ENCODE measurements around the gene PSMG3.

The PSMG3 gene

GRCh38 chr7:1557006-1557405, 12.8 kb downstream of the PSMG3 start:
- DNase-seq: no peak

- no peak for DNase-seq
Observed at GRCh38 chr7:1555813-1556543, 13.9 kb downstream of the PSMG3 start, which contains the start of gene TMEM184A. TSS of gene TMEM184A (minus strand) at chr7:1556205. CDS start at chr7:1555484, 721 bp downstream.

- DNase-seq: no peak
Observed at GRCh38 chr7:1555046-1555812, 14.6 kb downstream of the PSMG3 start.

DNA sequence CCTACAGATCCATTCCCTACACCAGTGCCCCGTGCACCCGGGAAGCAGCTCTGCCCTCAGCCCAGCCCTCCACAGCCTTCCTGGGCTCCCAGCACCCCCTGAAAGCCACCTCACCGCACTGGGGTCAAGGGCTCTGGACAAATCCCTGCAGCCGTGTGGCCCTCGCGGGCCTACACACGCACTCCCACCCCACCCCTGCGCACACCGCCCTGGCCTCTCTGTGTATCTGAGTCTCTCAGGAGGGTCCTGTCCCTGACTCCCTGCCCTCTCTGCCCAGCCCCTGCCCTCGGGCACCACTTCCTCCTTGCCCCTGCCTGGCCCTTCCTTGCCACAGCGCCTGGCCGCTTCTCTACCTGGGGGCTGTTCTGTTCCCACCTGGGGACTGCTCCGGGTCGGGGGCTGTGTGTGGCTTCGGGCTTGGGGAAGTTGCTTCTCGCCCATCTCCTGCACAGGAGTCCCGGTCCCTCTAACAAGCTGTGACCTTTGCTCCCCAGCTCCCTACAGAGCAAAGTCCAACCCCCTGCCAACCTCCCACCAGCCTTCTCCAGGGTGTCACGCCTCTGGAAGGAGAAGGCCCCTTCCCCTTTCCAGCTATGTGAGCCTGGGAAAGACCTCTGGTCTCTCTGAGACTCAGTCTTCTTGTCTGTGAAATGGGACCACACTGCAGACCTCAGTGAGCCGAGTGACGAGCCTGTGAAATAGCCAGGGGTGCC, 15.3 kb downstream of the PSMG3 start:
- no peak for DNase-seq

DNA sequence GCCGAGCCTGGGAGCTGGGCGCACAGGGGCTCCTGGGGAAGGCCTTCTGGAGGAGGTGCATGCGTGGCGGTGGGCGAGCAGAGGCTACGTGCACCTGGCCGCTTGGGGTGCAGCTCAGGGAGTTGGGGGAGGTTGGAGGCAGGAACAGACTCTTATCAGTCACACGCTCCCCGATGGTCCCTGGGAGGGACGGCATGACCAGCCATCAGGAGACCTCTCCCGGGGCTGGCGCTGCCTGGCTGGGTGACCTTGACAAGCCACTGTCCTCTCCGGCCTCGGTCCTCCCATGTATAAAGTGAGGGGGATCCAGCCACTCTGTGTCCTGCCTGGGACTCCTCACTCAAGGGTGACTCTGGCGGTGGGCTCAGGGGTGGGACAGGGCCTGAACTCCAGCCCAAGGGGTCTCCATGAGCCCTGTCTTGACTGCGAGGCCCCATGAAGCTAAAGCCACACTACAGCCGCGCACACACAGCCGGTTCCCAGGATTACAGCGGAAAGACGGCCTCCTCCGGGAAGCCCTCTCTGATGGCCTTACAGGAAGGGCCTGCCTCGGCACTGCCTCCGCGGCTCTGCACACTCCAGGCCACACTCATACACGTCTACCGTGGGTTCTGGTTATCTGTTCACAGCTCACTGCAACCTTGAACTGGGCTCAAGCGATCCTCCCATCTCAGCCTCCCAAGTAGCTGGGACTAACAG, 16.2 kb downstream of the PSMG3 start:
- no peak for DNase-seq

- no peak for DNase-seq
Observed at GRCh38 chr7:1552200-1552599, 17.6 kb downstream of the PSMG3 start.

DNA sequence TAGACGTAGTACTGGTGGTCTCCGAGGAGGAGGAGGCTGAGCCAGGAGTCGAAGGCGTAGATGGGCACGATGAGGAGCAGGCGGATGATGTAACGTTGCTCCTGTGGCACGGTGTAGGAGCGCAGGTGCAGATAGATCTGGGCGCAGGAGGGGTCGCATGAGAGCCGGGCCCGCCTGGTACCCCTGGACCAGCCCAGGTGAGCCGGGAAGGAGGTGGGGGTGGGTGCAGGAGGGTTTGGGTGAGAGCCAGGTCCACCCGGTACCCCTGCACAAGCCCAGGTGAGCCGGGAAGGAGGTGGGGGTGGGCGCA, 19.0 kb downstream of the PSMG3 start:
- no peak for DNase-seq

DNA sequence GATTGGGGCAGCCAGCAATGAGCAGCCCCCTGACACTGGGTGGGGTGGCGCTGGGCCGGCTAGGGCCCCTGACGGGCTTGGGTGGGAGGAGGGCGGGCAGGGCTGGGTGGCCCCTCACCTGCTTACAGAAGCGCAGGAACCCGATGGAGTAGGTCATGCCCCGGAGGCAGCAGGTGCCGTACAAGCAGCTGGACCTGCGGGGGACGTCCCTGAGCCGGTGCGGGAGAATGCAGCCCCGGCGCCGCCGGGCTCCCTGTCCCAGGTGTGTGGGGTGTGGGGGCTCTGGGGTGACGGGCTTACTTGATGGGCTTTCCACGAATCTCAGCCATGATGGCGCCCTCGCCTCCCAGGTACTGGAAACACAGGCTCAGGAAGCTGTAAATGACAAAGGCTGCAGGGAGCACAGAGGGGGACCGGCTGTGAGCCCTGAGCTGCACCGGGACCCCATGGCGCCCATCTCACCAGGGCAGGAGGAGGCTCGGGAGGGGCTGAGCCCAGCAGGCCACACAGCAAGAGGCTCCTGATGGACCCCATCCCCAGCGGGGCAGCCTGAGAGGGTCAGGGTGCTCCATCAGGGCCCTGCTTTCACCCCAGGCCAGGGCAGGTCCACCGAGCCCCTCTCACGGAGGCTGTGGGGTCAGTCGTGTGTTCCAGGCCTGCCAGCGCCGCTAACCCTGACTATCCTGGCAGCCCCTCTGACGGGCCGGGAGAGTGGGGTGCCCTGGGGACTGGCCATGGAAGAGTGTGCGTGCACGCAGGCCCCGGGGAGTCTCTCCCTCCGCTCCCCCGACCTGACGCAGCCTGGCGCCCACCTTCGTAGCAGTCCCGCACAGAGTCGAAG, 19.6 kb downstream of the PSMG3 start:
- DNase-seq: no peak

- DNase-seq: no peak
Observed at GRCh38 chr7:1549357-1550004, 20.4 kb downstream of the PSMG3 start.

- no peak for DNase-seq
Observed at GRCh38 chr7:1548944-1549343, 20.9 kb downstream of the PSMG3 start.

DNA sequence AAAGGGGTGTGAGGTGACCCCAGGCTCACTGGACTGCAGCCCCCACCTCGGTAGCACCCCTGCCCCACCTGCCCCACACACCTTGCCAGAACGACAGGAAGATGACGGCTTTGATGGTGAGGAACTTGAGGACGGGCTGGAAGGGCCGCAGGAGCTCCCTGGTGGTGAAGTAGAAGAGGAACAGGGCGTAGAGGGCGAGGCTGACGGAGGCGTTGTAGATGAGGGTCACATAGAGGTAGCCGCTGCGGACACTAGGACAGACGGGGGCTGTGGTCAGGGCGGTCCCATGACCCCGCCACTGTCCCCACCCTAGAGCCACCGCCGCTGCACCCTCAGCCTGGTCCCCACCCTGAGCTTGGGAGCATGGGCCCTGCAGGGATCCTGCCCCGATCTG, 21.4 kb downstream of the PSMG3 start:
- DNase-seq: no peak

- DNase-seq: no peak
Observed at GRCh38 chr7:1547777-1548437, 21.9 kb downstream of the PSMG3 start.

GRCh38 chr7:1546909-1547776, 22.7 kb downstream of the PSMG3 start:
- no peak for DNase-seq

GRCh38 chr7:1546274-1546908, 23.4 kb downstream of the PSMG3 start:
- no peak for DNase-seq

DNA sequence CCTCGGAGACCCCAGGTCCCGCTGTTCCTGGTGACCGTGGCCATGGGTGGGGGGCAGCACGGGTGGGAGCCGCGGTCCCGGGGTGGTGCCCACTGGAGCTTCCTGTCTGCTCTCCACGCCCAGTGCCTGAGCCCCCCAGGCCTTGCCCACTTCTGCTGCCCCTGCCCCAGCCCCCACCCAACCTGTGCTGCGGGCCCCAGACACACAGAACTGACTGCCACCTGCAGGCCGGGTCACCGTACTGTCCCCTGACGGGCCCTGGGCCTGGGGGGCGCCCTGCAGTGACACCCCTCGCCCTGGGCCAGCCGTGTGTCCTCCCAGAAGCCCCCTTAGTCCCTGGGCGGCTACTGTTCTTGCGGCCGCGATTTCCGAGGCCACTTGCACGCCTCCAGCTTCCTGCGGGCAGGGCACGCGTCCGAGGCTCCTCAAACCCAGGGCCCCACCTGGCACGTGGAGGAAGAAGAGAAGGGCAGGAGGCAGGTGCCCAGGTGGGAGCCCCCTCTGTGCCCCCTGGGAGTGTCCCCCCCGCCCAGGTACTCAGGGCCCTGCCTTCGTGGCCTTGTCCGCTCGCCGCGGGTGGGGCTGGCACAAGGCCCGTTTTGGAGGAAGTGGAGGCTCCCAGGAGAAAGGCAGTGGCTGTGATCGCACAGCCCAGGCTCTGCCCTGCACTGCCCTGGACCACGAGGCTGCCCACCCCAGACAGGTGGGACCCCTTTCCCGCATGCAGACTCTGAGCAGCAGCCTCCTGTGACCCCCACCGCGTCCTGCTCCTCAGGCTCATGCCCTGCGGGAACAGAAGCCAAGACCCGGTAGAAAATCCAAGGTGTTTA, 24.2 kb downstream of the PSMG3 start:
- no peak for DNase-seq

DNA sequence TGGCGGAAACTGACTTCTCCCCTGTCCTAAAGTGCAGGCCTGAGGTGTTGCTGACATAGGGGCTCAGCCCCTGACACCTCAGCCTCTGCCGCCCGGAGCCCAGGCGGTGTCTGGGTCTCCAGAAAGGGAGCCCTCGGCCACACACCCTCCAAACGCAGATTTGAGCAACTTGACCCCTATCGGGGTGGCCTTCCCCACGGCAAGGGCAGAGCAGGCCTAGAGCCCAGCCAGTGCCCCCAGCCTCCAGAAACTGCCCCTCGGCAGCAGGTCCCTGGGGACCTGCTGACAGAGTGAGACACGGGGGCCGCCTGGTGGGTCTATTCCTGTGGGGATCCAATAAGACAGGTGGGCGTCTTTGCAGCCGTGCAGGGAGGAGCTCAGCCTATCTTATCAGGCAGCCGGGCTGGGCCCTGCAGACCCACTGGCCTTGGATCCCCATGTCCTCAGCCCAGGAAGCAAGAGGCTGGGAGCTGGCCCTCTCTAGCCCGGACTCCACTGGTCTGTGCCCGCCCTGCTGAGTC, 24.9 kb downstream of the PSMG3 start:
- DNase-seq: no peak

DNA sequence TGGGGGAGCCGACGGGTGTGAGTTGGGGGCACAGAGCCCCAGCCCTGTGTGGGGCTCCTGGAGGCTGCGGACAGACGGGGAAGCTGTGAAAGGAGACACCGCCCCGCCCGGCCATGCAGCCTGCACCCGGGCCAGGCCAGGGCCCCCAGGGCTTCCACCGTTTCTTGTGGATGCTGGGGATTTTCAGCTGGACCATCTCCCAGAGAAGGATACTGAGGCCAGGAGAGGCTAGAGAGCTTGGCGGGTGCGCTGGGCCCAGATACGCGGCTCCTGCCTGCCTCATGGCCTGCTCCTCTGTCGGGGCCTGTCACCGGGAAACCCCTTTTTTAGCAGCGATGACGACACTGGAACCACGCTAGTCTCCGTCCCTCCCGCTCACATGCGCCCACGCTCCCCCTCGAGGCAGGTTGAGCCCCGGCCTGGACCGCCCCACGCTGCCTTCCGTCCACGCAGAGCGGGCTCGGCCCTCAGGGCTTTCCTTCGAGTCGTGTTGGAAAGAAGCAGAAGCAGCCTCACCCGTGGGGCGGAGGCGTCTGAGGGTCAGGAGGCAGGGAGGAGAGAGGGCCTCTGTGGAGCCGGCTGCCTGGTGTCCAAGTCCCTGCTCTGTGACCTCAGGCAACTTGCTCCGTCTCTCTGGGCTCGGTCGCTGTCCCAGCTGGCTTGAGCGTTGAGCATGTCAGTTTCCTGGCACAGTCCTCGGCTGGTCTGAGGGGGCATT, 25.5 kb downstream of the PSMG3 start:
- no peak for DNase-seq

DNA sequence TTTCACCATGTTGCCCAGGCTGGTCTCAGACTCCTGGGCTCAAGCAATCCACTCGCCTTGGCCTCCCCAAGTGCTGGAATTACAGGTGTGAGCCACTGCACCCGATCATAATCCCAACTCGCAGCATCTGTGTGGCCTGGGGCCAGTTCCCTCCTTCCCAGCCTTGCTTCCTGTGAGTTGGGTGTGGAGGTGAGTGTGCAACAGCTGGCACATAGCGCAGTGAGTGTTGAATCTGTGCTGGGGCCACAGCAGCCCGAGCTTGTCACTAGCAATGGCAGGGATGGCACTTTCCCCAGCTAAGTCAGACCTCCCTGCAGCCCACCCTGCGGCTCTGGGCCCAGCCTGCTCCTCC, 26.0 kb downstream of the PSMG3 start:
- no peak for DNase-seq
